Measurements from ENCODE around the gene CGB3. TPM values are rescaled to one million over a fixed set of nuclear protein-coding genes. Genes with fewer than 3 reads are reported as not detected.

CGB3 gene
- polyA plus RNA-seq, 3 donors, result not detected

DNA sequence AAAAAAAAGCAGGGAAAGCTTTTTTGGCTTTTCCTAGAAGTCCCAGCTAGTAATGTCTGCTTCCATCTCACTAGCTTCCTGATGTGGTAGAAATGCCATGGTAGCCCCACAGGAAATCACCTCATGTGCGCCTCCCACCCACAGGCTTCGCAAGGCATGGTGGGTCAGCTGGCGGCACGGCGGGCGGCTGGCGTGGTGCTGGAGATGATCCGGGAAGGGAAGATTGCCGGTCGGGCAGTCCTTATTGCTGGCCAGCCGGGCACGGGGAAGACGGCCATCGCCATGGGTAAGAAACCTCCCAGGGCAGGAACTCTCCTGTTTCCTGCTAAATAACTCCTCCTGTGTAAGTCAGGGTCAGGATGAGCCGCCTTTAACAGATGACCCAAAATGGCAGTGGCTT lies 20.0 kb downstream of the CGB3 start:
- Histone ChIP-seq H3K79me2 (ENCODE audit: insufficient read depth, low read length) (no peaks in the 10 kb centered on the region), H3K27me3 (ENCODE audit: control insufficient read depth in 2 of 2, insufficient read depth in 2 of 2, low read length in 2 of 2) (no peaks in the 10 kb centered on the region), H3K36me3 (replicated peaks in 1 of 2; ENCODE audit: control insufficient read depth in 1 of 2, insufficient read depth in 2 of 2, low read length in 2 of 2) (peaks cover 38 to 57% of the 10 kb centered on the region in 2 donors), H2AFZ (ENCODE audit: insufficient read depth, low read depth, low read length, poor library complexity, severe bottlenecking) (no peak overlapping the region), H3K4me1 (ENCODE audit: control insufficient read depth in 1 of 2, insufficient read depth in 2 of 2, low read length in 2 of 2) (no peaks in the 10 kb centered on the region), H3K4me3 (replicated peaks in 1 of 3; ENCODE audit: low read depth in 2 of 3, low read length in 3 of 3) (no peak overlapping the region), H3K27ac (ENCODE audit: low read depth in 1 of 2, low read length in 2 of 2) (no peak overlapping the region), H3K9ac (ENCODE audit: insufficient read depth, low read length, poor library complexity, severe bottlenecking) (no peak overlapping the region), H3K9me3 (replicated peaks in 1 of 2; ENCODE audit: control insufficient read depth in 1 of 2, insufficient read depth in 1 of 2, low read length in 2 of 2) (no peaks in the 10 kb centered on the region), H3K4me2 (replicated peaks; ENCODE audit: extremely low read depth, low read length, poor library complexity, severe bottlenecking) (no peak overlapping the region), H4K20me1 (ENCODE audit: insufficient read depth, low read length) (no peaks in the 10 kb centered on the region)
- H3K9me3 Mint-ChIP-seq, result no peaks in the 10 kb centered on the region
- peaks cover 41 to 74% of the 10 kb centered on the region in 2 donors for H3K36me3 Mint-ChIP-seq
- no peak overlapping the region for H3K27ac Mint-ChIP-seq
- no peaks in the 10 kb centered on the region for H3K4me1 Mint-ChIP-seq
- intact Hi-C loops (cut with micrococcal nuclease), result no loop called here
- WGBS (ENCODE audit: insufficient coverage), result 99% methylated on average over 12 of the region's 15 CpGs
- no peak for DNase-seq
- TF ChIP-seq, protein P1, sequence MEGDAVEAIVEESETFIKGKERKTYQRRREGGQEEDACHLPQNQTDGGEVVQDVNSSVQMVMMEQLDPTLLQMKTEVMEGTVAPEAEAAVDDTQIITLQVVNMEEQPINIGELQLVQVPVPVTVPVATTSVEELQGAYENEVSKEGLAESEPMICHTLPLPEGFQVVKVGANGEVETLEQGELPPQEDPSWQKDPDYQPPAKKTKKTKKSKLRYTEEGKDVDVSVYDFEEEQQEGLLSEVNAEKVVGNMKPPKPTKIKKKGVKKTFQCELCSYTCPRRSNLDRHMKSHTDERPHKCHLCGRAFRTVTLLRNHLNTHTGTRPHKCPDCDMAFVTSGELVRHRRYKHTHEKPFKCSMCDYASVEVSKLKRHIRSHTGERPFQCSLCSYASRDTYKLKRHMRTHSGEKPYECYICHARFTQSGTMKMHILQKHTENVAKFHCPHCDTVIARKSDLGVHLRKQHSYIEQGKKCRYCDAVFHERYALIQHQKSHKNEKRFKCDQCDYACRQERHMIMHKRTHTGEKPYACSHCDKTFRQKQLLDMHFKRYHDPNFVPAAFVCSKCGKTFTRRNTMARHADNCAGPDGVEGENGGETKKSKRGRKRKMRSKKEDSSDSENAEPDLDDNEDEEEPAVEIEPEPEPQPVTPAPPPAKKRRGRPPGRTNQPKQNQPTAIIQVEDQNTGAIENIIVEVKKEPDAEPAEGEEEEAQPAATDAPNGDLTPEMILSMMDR (IDR thresholded peaks at IDR 0.05), result no peak
- no peak overlapping the region for H3K4me3 Mint-ChIP-seq
- peaks cover 0 to 2% (median 2%) of the 10 kb centered on the region in 3 donors for H3K27me3 Mint-ChIP-seq (ENCODE audit: low read depth in 3 of 3)

DNA sequence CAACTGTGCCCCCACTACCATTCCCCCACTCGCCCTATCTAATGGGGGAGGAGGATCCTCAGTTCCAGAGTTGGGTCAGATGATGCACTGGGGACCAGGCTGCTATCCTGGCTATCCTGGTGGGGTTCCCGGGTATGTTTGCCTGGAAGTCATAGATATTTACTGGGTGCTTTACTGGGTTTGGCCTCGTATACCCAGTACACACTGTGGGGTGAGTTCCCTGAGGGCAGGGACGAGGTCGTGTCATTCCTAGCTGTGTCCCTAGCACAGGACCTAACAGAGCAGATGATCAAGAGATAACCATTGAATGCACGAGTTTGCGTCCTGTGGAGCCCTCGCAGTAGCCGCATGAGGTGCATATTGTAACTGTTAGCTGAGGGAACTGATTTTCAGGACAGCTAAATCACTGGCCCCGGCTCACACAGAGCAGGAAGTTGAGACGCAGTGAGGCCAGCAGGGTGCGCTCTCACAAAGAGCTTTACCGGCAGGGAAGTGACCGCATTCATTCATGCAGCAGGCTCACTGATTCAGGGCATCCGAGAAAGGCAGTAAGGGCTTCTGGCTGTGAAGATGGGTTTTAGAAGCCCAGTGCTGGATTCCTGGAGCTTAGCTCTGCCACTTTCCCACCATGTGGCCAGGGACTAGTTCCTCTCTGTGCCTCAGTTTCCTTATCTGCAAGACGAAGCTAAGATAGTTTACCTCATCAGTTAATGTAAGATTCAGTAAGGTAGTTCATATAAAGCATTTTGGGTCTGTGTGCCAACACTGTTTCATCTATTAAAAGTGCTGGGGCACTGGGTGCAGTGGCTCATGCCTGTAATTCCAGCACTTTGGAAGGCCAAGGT lies 24.4 kb downstream of the CGB3 start:
- WGBS (ENCODE audit: insufficient coverage), result 70% methylated on average over 15 of the region's 16 CpGs
- no peaks in the 10 kb centered on the region for H4K20me1 ChIP-seq (ENCODE audit: insufficient read depth, low read length)
- H3K27me3 ChIP-seq (ENCODE audit: control insufficient read depth in 2 of 2, insufficient read depth in 2 of 2, low read length in 2 of 2), result no peaks in the 10 kb centered on the region
- H3K9me3 Mint-ChIP-seq, result no peaks in the 10 kb centered on the region
- intact Hi-C loops (cut with micrococcal nuclease), result loop anchor here in 1 of 2 donors (10.0 kb wide), 1 partner anchor 675 kb away; the partner anchor contains the start of gene EMP3
- peaks cover 3 to 7% of the 10 kb centered on the region in 2 donors for H3K4me1 ChIP-seq (ENCODE audit: control insufficient read depth in 1 of 2, insufficient read depth in 2 of 2, low read length in 2 of 2)
- no peak overlapping the region for H3K4me2 ChIP-seq (replicated peaks; ENCODE audit: extremely low read depth, low read length, poor library complexity, severe bottlenecking)
- peak; percentile 31 to 58 (median 35) for DNase-seq
- TF ChIP-seq, protein P1 (IDR thresholded peaks at IDR 0.05), result peak; percentile 68
- H3K27me3 Mint-ChIP-seq (ENCODE audit: low read depth in 3 of 3), result peaks cover 0 to 2% (median 0%) of the 10 kb centered on the region in 3 donors
- H3K79me2 ChIP-seq (ENCODE audit: insufficient read depth, low read length), result peaks cover 31% of the 10 kb centered on the region
- no peak overlapping the region for H3K27ac ChIP-seq (ENCODE audit: low read depth in 1 of 2, low read length in 2 of 2)
- H3K9ac ChIP-seq (ENCODE audit: insufficient read depth, low read length, poor library complexity, severe bottlenecking), result no peak overlapping the region
- peaks cover 6% of the 10 kb centered on the region for H3K4me1 Mint-ChIP-seq
- peaks cover 15 to 30% of the 10 kb centered on the region in 2 donors for H3K36me3 ChIP-seq (replicated peaks in 1 of 2; ENCODE audit: control insufficient read depth in 1 of 2, insufficient read depth in 2 of 2, low read length in 2 of 2)
- no peak overlapping the region for H3K4me3 Mint-ChIP-seq
- peaks cover 23 to 46% of the 10 kb centered on the region in 2 donors for H3K36me3 Mint-ChIP-seq
- no peak overlapping the region for H3K4me3 ChIP-seq (replicated peaks in 1 of 3; ENCODE audit: low read depth in 2 of 3, low read length in 3 of 3)
- no peak overlapping the region for H2AFZ ChIP-seq (ENCODE audit: insufficient read depth, low read depth, low read length, poor library complexity, severe bottlenecking)
- no peaks in the 10 kb centered on the region for H3K9me3 ChIP-seq (replicated peaks in 1 of 2; ENCODE audit: control insufficient read depth in 1 of 2, insufficient read depth in 1 of 2, low read length in 2 of 2)
- peak overlapping the region in 3 of 7 donors; percentile 10 to 74 (median 42) for H3K27ac Mint-ChIP-seq
